ENCODE measurements around the gene UGT1A3. TPM values are rescaled to one million over a fixed set of nuclear protein-coding genes. Genes with fewer than 3 reads are reported as not detected.

Gene UGT1A3
- total and polyA plus RNA-seq, 8 donors, result not detected

- Histone ChIP-seq H3K4me3 (no peak overlapping the region), H3K4me1 (no peaks in the 10 kb centered on the region), H3K9me3 (peaks cover 0 to 4% of the 10 kb centered on the region in 2 donors), H3K27ac (no peak overlapping the region), H3K36me3 (no peaks in the 10 kb centered on the region), H3K27me3 (peaks cover 0 to 17% of the 10 kb centered on the region in 2 donors)
- TF ChIP-seq CTCF (IDR thresholded peaks at IDR 0.05), result no peak
- DNase-seq (peak in 1 of 4 donors; percentile 7), ATAC-seq (no peak)
- intact Hi-C loops (cut with DNase I), result no loop called here
These were observed 84.6 kb downstream of the UGT1A3 start for GRCh38 chr2:233813236-233814055.

GRCh38 chr2:233814056-233814835 is 85.4 kb downstream of the UGT1A3 start:
- Histone ChIP-seq H3K4me1 (no peaks in the 10 kb centered on the region), H3K9me3 (peaks cover 0 to 4% of the 10 kb centered on the region in 2 donors), H3K27me3 (peaks cover 0 to 9% of the 10 kb centered on the region in 2 donors), H3K4me3 (no peak overlapping the region), H3K36me3 (no peaks in the 10 kb centered on the region), H3K27ac (no peak overlapping the region)
- intact Hi-C loops (cut with DNase I), result no loop called here
- DNase-seq (peak in 1 of 4 donors; percentile 7), ATAC-seq (no peak)
- TF ChIP-seq CTCF (IDR thresholded peaks at IDR 0.05), result no peak

GRCh38 chr2:233815861-233816260 is 87.0 kb downstream of the UGT1A3 start:
- ATAC-seq (no peak), DNase-seq (no peak)

GRCh38 chr2:233816334-233816733 is 87.5 kb downstream of the UGT1A3 start:
- Histone ChIP-seq H3K27ac (no peak overlapping the region), H3K9me3 (peaks cover 0 to 4% of the 10 kb centered on the region in 2 donors), H3K36me3 (no peaks in the 10 kb centered on the region), H3K27me3 (peaks cover 0 to 2% of the 10 kb centered on the region in 2 donors), H3K4me1 (no peaks in the 10 kb centered on the region), H3K4me3 (no peak overlapping the region)
- TF ChIP-seq CTCF (IDR thresholded peaks at IDR 0.05), result no peak
- intact Hi-C loops (cut with DNase I), result no loop called here
- DNase-seq, result peak in 1 of 4 donors; percentile 11
- no peak for ATAC-seq

More at GRCh38 chr2:233815861-233816260, 87.0 kb downstream of the UGT1A3 start:
- no peak overlapping the region for H3K4me3 ChIP-seq
- intact Hi-C loops (cut with DNase I), result no loop called here
- peaks cover 0 to 4% of the 10 kb centered on the region in 2 donors for H3K9me3 ChIP-seq
- no peak overlapping the region for H3K27ac ChIP-seq
- no peak for TF ChIP-seq CTCF (IDR thresholded peaks at IDR 0.05)
- H3K4me1 ChIP-seq, result no peaks in the 10 kb centered on the region
- H3K27me3 ChIP-seq, result peaks cover 0 to 2% of the 10 kb centered on the region in 2 donors
- no peaks in the 10 kb centered on the region for H3K36me3 ChIP-seq

GRCh38 chr2:233816771-233817170 is 87.9 kb downstream of the UGT1A3 start:
- no peak overlapping the region for H3K27ac ChIP-seq
- no peak for TF ChIP-seq CTCF (IDR thresholded peaks at IDR 0.05)

More at GRCh38 chr2:233816771-233817170, 87.9 kb downstream of the UGT1A3 start:
- DNase-seq, result peak in 1 of 4 donors; percentile 7
- peaks cover 0 to 2% of the 10 kb centered on the region in 2 donors for H3K27me3 ChIP-seq
- no peaks in the 10 kb centered on the region for H3K4me1 ChIP-seq
- intact Hi-C loops (cut with DNase I), result no loop called here
- H3K4me3 ChIP-seq, result no peak overlapping the region
- peaks cover 0 to 4% of the 10 kb centered on the region in 2 donors for H3K9me3 ChIP-seq
- no peak for ATAC-seq
- H3K36me3 ChIP-seq, result no peaks in the 10 kb centered on the region
